ENCODE measurements around the gene UROS. TPM values are rescaled to one million over a fixed set of nuclear protein-coding genes. Genes with fewer than 3 reads are reported as not detected.

The UROS gene
- total RNA-seq, 3 donors from 2014 or later: 23.9 to 30.9 (median 27.5) TPM

GRCh38 chr10:125848857-125849256, 25.8 kb upstream of the UROS start:
- ATAC-seq: no peak
- peaks cover 6% of the 10 kb centered on the region for H3K36me3 ChIP-seq (ENCODE audit: low read depth)

GRCh38 chr10:125848371-125848770, 25.3 kb upstream of the UROS start:
- no peak for ATAC-seq
- intact Hi-C loops (cut with DNase I, micrococcal nuclease): no loop called here
- no peak overlapping the region for H3K4me3 ChIP-seq
- H3K36me3 ChIP-seq (ENCODE audit: low read depth): peaks cover 6% of the 10 kb centered on the region
- TF ChIP-seq, protein P1, sequence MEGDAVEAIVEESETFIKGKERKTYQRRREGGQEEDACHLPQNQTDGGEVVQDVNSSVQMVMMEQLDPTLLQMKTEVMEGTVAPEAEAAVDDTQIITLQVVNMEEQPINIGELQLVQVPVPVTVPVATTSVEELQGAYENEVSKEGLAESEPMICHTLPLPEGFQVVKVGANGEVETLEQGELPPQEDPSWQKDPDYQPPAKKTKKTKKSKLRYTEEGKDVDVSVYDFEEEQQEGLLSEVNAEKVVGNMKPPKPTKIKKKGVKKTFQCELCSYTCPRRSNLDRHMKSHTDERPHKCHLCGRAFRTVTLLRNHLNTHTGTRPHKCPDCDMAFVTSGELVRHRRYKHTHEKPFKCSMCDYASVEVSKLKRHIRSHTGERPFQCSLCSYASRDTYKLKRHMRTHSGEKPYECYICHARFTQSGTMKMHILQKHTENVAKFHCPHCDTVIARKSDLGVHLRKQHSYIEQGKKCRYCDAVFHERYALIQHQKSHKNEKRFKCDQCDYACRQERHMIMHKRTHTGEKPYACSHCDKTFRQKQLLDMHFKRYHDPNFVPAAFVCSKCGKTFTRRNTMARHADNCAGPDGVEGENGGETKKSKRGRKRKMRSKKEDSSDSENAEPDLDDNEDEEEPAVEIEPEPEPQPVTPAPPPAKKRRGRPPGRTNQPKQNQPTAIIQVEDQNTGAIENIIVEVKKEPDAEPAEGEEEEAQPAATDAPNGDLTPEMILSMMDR (IDR thresholded peaks at IDR 0.05): no peak
- H3K9me3 ChIP-seq: no peaks in the 10 kb centered on the region
- no peak for DNase-seq
- H3K4me1 ChIP-seq (ENCODE audit: low read depth): no peaks in the 10 kb centered on the region

More at GRCh38 chr10:125848857-125849256, 25.8 kb upstream of the UROS start:
- TF ChIP-seq, protein P1 (IDR thresholded peaks at IDR 0.05): no peak
- Histone ChIP-seq H3K4me3 (no peak overlapping the region), H3K4me1 (ENCODE audit: low read depth) (no peaks in the 10 kb centered on the region), H3K9me3 (no peaks in the 10 kb centered on the region)
- no peak for DNase-seq
- intact Hi-C loops (cut with DNase I, micrococcal nuclease): no loop called here

GRCh38 chr10:125846894-125847293, 23.8 kb upstream of the UROS start:
- intact Hi-C loops (cut with DNase I, micrococcal nuclease): no loop called here
- H3K36me3 ChIP-seq (ENCODE audit: low read depth): peaks cover under 1% of the 10 kb centered on the region
- DNase-seq: no peak
- TF ChIP-seq, protein P1 (IDR thresholded peaks at IDR 0.05): no peak
- ATAC-seq: no peak
- no peaks in the 10 kb centered on the region for H3K9me3 ChIP-seq
- H3K4me1 ChIP-seq (ENCODE audit: low read depth): no peaks in the 10 kb centered on the region
- H3K4me3 ChIP-seq: no peak overlapping the region

- DNase-seq (no peak), ATAC-seq (no peak)
- Histone ChIP-seq H3K9me3 (no peaks in the 10 kb centered on the region), H3K4me3 (no peak overlapping the region), H3K4me1 (ENCODE audit: low read depth) (no peaks in the 10 kb centered on the region), H3K36me3 (ENCODE audit: low read depth) (peaks cover 1% of the 10 kb centered on the region)
- TF ChIP-seq, protein P1 (IDR thresholded peaks at IDR 0.05): no peak
- intact Hi-C loops (cut with DNase I, micrococcal nuclease): no loop called here
These were observed 22.6 kb upstream of the UROS start for GRCh38 chr10:125845617-125846016.

- TF ChIP-seq, protein P1 (IDR thresholded peaks at IDR 0.05): no peak
- no peak overlapping the region for H3K4me3 ChIP-seq
- intact Hi-C loops (cut with DNase I, micrococcal nuclease): no loop called here
- ATAC-seq (no peak), DNase-seq (no peak)
- no peaks in the 10 kb centered on the region for H3K9me3 ChIP-seq
- peaks cover 7% of the 10 kb centered on the region for H3K36me3 ChIP-seq (ENCODE audit: low read depth)
- no peaks in the 10 kb centered on the region for H3K4me1 ChIP-seq (ENCODE audit: low read depth)
These were observed 21.7 kb upstream of the UROS start for GRCh38 chr10:125844751-125845221.

Data from mucosa of descending colon (tissue), 3 donors.